Occipital lobe (tissue), 2 donors: ENCODE data around the gene RNF180. TPM values are rescaled to one million over a fixed set of nuclear protein-coding genes. Genes with fewer than 3 reads are reported as not detected.
"Not testable (repeated sequence)": the region's sequence is repeated elsewhere in the genome, so short reads cannot be mapped to it uniquely, and the experiment has no call there.

ENCODE experiments used
- DNase-seq: peaks from one replicate; lab custom pipeline; 2025; lab: John Stamatoyannopoulos, UW
- total RNA-seq: library from RNA; depleted of rRNA; stranded (reverse); fragments of >200 nt; gene quantifications from one replicate; pipeline ENCODE4 v1.2.3, GENCODE V29; 2014

Gene RNF180
- total RNA-seq, 1 donor from 2014 or later: 102 TPM

- DNase-seq: no peak
These were observed 198.8 kb downstream of the RNF180 start for GRCh38 chr5:64364426-64364825.

GRCh38 chr5:64384765-64385164 lies 219.1 kb downstream of the RNF180 start:
- DNase-seq: no peak

GRCh38 chr5:64397552-64397951 lies 231.9 kb downstream of the RNF180 start:
- no peak for DNase-seq

GRCh38 chr5:64398735-64399134 lies 233.1 kb downstream of the RNF180 start:
- DNase-seq: not testable (repeated sequence)

- not testable (repeated sequence) for DNase-seq
These were observed 241.6 kb downstream of the RNF180 start for GRCh38 chr5:64407103-64407825.

- DNase-seq: no peak
These were observed 251.7 kb downstream of the RNF180 start for GRCh38 chr5:64417390-64417789.

GRCh38 chr5:64418013-64418412 lies 252.4 kb downstream of the RNF180 start:
- DNase-seq: no peak

Other genes with a start within 250 kb of the RNF180 start
- 18.2 TPM for gene HTR1A, start 203.4 kb upstream of the RNF180 start, total RNA-seq